IMR-90 (cell line): Measurements from ENCODE around the gene PTGS1. TPM values are rescaled to one million over a fixed set of nuclear protein-coding genes. Genes with fewer than 3 reads are reported as not detected.

ENCODE experiments used
- ATAC-seq: fragments of 200-7000 bp; cut with Tn5 transposase; 2 replicates; pipeline ENCODE4 v1.9.1; 2020; ENCODE audit warnings: low read depth, mild to moderate bottlenecking, moderate library complexity
- BruUV-seq: library from RNA; stranded (reverse); fragments of 400-500 nt; replicated peaks from 2 replicates; lab custom pipeline; 2021; lab: Mats Ljungman, UMichigan
- CTCF ChIA-PET: fragments of 300-600 bp; formaldehyde crosslinking; extraction: SDS; loops from one replicate; lab custom pipeline; 2021; ENCODE audit warnings: antibody characterized with exemption; lab: Yijun Ruan, JAX
- POLR2A ChIA-PET: fragments of 300-600 bp; sonication (Branson Sonifier 250); formaldehyde crosslinking; loops from one replicate; lab custom pipeline; 2022; ENCODE audit warnings: antibody characterized with exemption; ENCODE audit not compliant: unreplicated experiment; lab: Charles Lee
- DNase-seq: peaks from one replicate; pipeline ENCODE4 v3.0.0; 2013
- H2AFZ ChIP-seq: replicated peaks from 2 replicates; pipeline ENCODE3; 2013; ENCODE audit warnings: low read length, mild to moderate bottlenecking; ENCODE audit not compliant: poor library complexity
- H2AK5ac ChIP-seq: 2 replicates; pipeline ENCODE4 v1.6.1; 2013; ENCODE audit warnings: low read depth, low read length, inconsistent platforms
- H2AK9ac ChIP-seq: replicated peaks from 2 replicates; pipeline ENCODE3; 2013; ENCODE audit warnings: mild to moderate bottlenecking, low read depth, low read length, moderate library complexity; ENCODE audit not compliant: poor library complexity
- H2BK120ac ChIP-seq: 2 replicates; pipeline ENCODE4 v1.6.1; 2013; ENCODE audit warnings: low read depth, low read length, inconsistent platforms
- H2BK15ac ChIP-seq: 3 replicates; pipeline ENCODE4 v1.6.1; 2013; ENCODE audit warnings: low read depth, low read length, inconsistent platforms
- H2BK20ac ChIP-seq: 2 replicates; pipeline ENCODE4 v1.6.1; 2013; ENCODE audit warnings: low read depth, mild to moderate bottlenecking, inconsistent platforms, low read length, moderate library complexity
- H2BK5ac ChIP-seq: 2 replicates; pipeline ENCODE4 v1.6.1; 2013; ENCODE audit warnings: mild to moderate bottlenecking, low read depth, low read length, inconsistent platforms; ENCODE audit not compliant: poor library complexity, severe bottlenecking
- H3K14ac ChIP-seq: replicated peaks from 2 replicates; pipeline ENCODE4 v1.6.1; 2013; ENCODE audit warnings: low read depth, low read length, inconsistent platforms
- H3K18ac ChIP-seq: 2 replicates; pipeline ENCODE4 v1.6.1; 2013; ENCODE audit warnings: low read depth, low read length, control low read depth
- H3K23ac ChIP-seq: 2 replicates; pipeline ENCODE4 v1.6.1; 2013; ENCODE audit warnings: low read depth, low read length, inconsistent platforms
- H3K27ac ChIP-seq: 2 replicates; pipeline ENCODE4 v1.5.1; 2013; ENCODE audit warnings: mild to moderate bottlenecking, control low read depth, low read length; ENCODE audit not compliant: insufficient read depth
- H3K27me3 ChIP-seq: 2 replicates; pipeline ENCODE4 v1.6.1; 2013; ENCODE audit warnings: low read length; ENCODE audit not compliant: control insufficient read depth, insufficient read depth
- H3K36me3 ChIP-seq: 2 replicates; pipeline ENCODE4 v1.6.1; 2013; ENCODE audit warnings: low read length, mixed read lengths; ENCODE audit not compliant: control insufficient read depth, insufficient read depth
- H3K4ac ChIP-seq: 2 replicates; pipeline ENCODE4 v1.6.1; 2013; ENCODE audit warnings: low read depth, low read length, inconsistent platforms
- H3K4me1 ChIP-seq: 2 replicates; pipeline ENCODE4 v1.6.1; 2013; ENCODE audit warnings: low read length, mixed read lengths; ENCODE audit not compliant: control insufficient read depth, insufficient read depth
- H3K4me2 ChIP-seq: 2 replicates; pipeline ENCODE4 v1.6.1; 2013; ENCODE audit warnings: low read depth, mild to moderate bottlenecking, control low read depth, low read length, moderate library complexity
- H3K4me3 ChIP-seq: 2 replicates; pipeline ENCODE4 v1.5.1; 2013; ENCODE audit warnings: low read depth, mild to moderate bottlenecking, control low read depth, low read length, moderate library complexity; ENCODE audit not compliant: insufficient read depth
- H3K56ac ChIP-seq: 2 replicates; pipeline ENCODE4 v1.6.1; 2013; ENCODE audit warnings: low read length, inconsistent platforms; ENCODE audit not compliant: insufficient read depth; ENCODE audit errors: extremely low read depth
- H3K79me1 ChIP-seq, 2 experiments: 2 replicates each; pipeline ENCODE4 v1.6.1; 2013; ENCODE audit warnings: low read length in 2 of 2, inconsistent platforms in 1 of 2, low read depth in 1 of 2
- H3K9ac ChIP-seq: 2 replicates; pipeline ENCODE4 v1.6.1; 2013; ENCODE audit warnings: low read depth, low read length, control low read depth
- H3K9me1 ChIP-seq: 2 replicates; pipeline ENCODE4 v1.6.1; 2013; ENCODE audit warnings: low read length, inconsistent platforms; ENCODE audit not compliant: insufficient read depth
- H3K9me3 ChIP-seq: 2 replicates; pipeline ENCODE4 v1.6.1; 2013; ENCODE audit warnings: low read length; ENCODE audit not compliant: control insufficient read depth, insufficient read depth
- H4K20me1 ChIP-seq: 2 replicates; pipeline ENCODE4 v1.6.1; 2013; ENCODE audit warnings: low read length, inconsistent platforms; ENCODE audit not compliant: insufficient read depth
- H4K5ac ChIP-seq: 2 replicates; pipeline ENCODE4 v1.6.1; 2013; ENCODE audit warnings: mild to moderate bottlenecking, low read depth, low read length, control low read depth
- H4K8ac ChIP-seq, 2 experiments: 2 replicates each; pipeline ENCODE4 v1.6.1; 2013; ENCODE audit warnings: low read depth in 2 of 2, low read length in 2 of 2, control low read depth in 1 of 2, inconsistent platforms in 1 of 2
- H4K91ac ChIP-seq: 2 replicates; pipeline ENCODE4 v1.6.1; 2013; ENCODE audit warnings: low read depth, low read length, inconsistent platforms; ENCODE audit not compliant: insufficient read depth
- CEBPB ChIP-seq: IDR thresholded peaks from 2 replicates; pipeline ENCODE4 v1.6.1; 2012; ENCODE audit warnings: low read depth, low read length, improper control_type of control experiment
- CHD1 ChIP-seq: IDR thresholded peaks from 2 replicates; pipeline ENCODE4 v1.6.1; 2012; ENCODE audit warnings: low read depth, low read length, improper control_type of control experiment
- CTCF ChIP-seq: conservative IDR thresholded peaks from 2 replicates; pipeline ENCODE4 v1.5.1; 2012; ENCODE audit warnings: mild to moderate bottlenecking, low read depth, low read length, improper control_type of control experiment
- FOS ChIP-seq: fragments of 150-350 bp; IDR thresholded peaks from 2 replicates; pipeline ENCODE4 v1.6.1; 2016; ENCODE audit warnings: low read depth, low read length
- MAFK ChIP-seq: IDR thresholded peaks from 2 replicates; pipeline ENCODE4 v1.6.1; 2012; ENCODE audit warnings: low read depth, low read length, improper control_type of control experiment
- MAZ ChIP-seq: IDR thresholded peaks from 2 replicates; pipeline ENCODE4 v1.6.1; 2012; ENCODE audit warnings: low read depth, mild to moderate bottlenecking, low read length, improper control_type of control experiment, moderate library complexity, borderline replicate concordance
- NFE2L2 ChIP-seq: fragments of 150-350 bp; IDR thresholded peaks from 2 replicates; pipeline ENCODE4 v1.6.1; 2016; ENCODE audit warnings: low read depth, mild to moderate bottlenecking, low read length
- POLR2A ChIP-seq: IDR thresholded peaks from 2 replicates; pipeline ENCODE4 v1.6.1; 2012; ENCODE audit warnings: mild to moderate bottlenecking, low read depth, low read length
- RAD21 ChIP-seq: IDR thresholded peaks from 2 replicates; pipeline ENCODE4 v1.6.1; 2012; ENCODE audit warnings: low read length, improper control_type of control experiment
- RFX5 ChIP-seq: IDR thresholded peaks from 2 replicates; pipeline ENCODE4 v1.8.0; 2012; ENCODE audit warnings: low read depth, mild to moderate bottlenecking, low read length, moderate library complexity
- SMC3 ChIP-seq: fragments of 150-350 bp; IDR thresholded peaks from 2 replicates; pipeline ENCODE4 v1.6.1; 2016; ENCODE audit warnings: low read depth, mild to moderate bottlenecking, antibody characterized with exemption, low read length, moderate library complexity
- USF2 ChIP-seq: fragments of 150-350 bp; IDR thresholded peaks from 2 replicates; pipeline ENCODE4 v1.6.1; 2017; ENCODE audit warnings: mild to moderate bottlenecking, antibody characterized with exemption, low read length, low read depth
- WGBS, 2 experiments: methylation state at CpG; one replicate each; pipeline versions ENCODE4 v1.1.5 to v1.1.7; 2013; ENCODE audit warnings: missing lambda C conversion rate in 2 of 2; ENCODE audit not compliant: insufficient read length in 1 of 2; ENCODE audit errors: extremely low coverage in 2 of 2; 5-methylcytosine and 5-hydroxymethylcytosine counted together
- dilution Hi-C: fragments of 300-500 bp; cut with HindIII; formaldehyde crosslinking; loops from one replicate; pipeline ENCODE4 v1.14.3; 2018; ENCODE audit warnings: low sequenced_read_pairs; ENCODE audit not compliant: unreplicated experiment
- in situ Hi-C: fragments of 300-500 bp; cut with MboI; formaldehyde crosslinking; loops from 3 replicates; pipeline ENCODE4 v1.14.3; 2019; ENCODE audit warnings: low sequenced_read_pairs, inconsistent platforms, mixed read lengths
- intact Hi-C: fragments of 100-400 bp; cut with micrococcal nuclease; formaldehyde crosslinking; loops from 2 replicates; pipeline ENCODE4 v1.10.0; 2022
- polyA plus RNA-seq, 3 experiments: library from polyadenylated mRNA; depleted of rRNA; stranded (reverse); fragments of >200 nt; gene quantifications; 2 replicates each; pipeline ENCODE4 v1.2.3, GENCODE V29; 2012; ENCODE audit warnings: low replicate concordance in 1 of 3
- total RNA-seq: library from RNA; depleted of rRNA; stranded (reverse); fragments of >200 nt; gene quantifications from 2 replicates; pipeline ENCODE4 v1.2.3, GENCODE V29; 2012

The PTGS1 gene
- total and polyA plus RNA-seq, 2 of the 4 experiments (the other 2 are of a cell fraction): 24.7 to 38.3 TPM

- in situ Hi-C loops: no loop called here
- H3K4me2 ChIP-seq: no peak overlapping the region
- H4K8ac ChIP-seq: no peak overlapping the region
- no peak overlapping the region for H3K27ac ChIP-seq
- no peak overlapping the region for H3K56ac ChIP-seq
- no peaks in the 10 kb centered on the region for H3K36me3 ChIP-seq
- H3K79me1 ChIP-seq: no peaks in the 10 kb centered on the region
- no peak overlapping the region for H2BK20ac ChIP-seq
- WGBS, 2 experiments: 70% methylated on average over 6 of the region's 26 CpGs; no CpG with 5 or more reads in 1 of the 2 experiments
- no peak overlapping the region for H3K18ac ChIP-seq
- no peak overlapping the region for H2AFZ ChIP-seq
- no peak overlapping the region for H4K5ac ChIP-seq
- no peaks in the 10 kb centered on the region for H3K4me1 ChIP-seq
- dilution Hi-C loops: no loop called here
- no peak for ATAC-seq
- no peak overlapping the region for H2BK15ac ChIP-seq
- no peaks in the 10 kb centered on the region for H4K20me1 ChIP-seq
- H2BK120ac ChIP-seq: no peak overlapping the region
- POLR2A ChIA-PET: no interaction called here
- H3K4me3 ChIP-seq: no peak overlapping the region
- TF ChIP-seq RAD21 (no peak), POLR2A (no peak), RFX5 (no peak), MAZ (no peak), USF2 (no peak), MAFK (no peak), FOS (no peak), CTCF (no peak), SMC3 (no peak), CHD1 (no peak), CEBPB (no peak), NFE2L2 (no peak)
- H3K14ac ChIP-seq: no peak overlapping the region
- no peak overlapping the region for H4K91ac ChIP-seq
- H3K23ac ChIP-seq: no peak overlapping the region
- intact Hi-C loops: no loop called here
- no peak overlapping the region for H3K9ac ChIP-seq
- BruUV-seq: no TSS peak
- H3K4ac ChIP-seq: no peak overlapping the region
- H3K27me3 ChIP-seq: peaks cover 22% of the 10 kb centered on the region
- no peak overlapping the region for H2AK5ac ChIP-seq
- H3K9me3 ChIP-seq: no peaks in the 10 kb centered on the region
- CTCF ChIA-PET: interaction anchor here (0.6 kb wide), 1 partner anchor 587 kb away, joined by 3 read pairs; no protein-coding TSS in a partner anchor
- H3K9me1 ChIP-seq: no peaks in the 10 kb centered on the region; the same call in 1 of the 2 replicates
- H2BK5ac ChIP-seq: no peak overlapping the region
- DNase-seq: no peak
- no peak overlapping the region for H2AK9ac ChIP-seq
These were observed 33.8 kb upstream of the PTGS1 start for GRCh38 chr9:122336866-122337555.
